ENCODE measurements around the gene TENM3.

The TENM3 gene

GRCh38 chr4:182354106-182354505, 110.9 kb downstream of the TENM3 start:
- H3K9me3 ChIP-seq (ENCODE audit: control insufficient read depth, insufficient read depth, low read length): no peaks in the 10 kb centered on the region
- no peak overlapping the region for H3K27ac ChIP-seq (ENCODE audit: low read depth, low read length)

GRCh38 chr4:182354867-182355266, 111.7 kb downstream of the TENM3 start:
- Histone ChIP-seq H3K36me3 (ENCODE audit: control insufficient read depth, low read length) (no peaks in the 10 kb centered on the region), H3K27ac (ENCODE audit: low read depth, low read length) (no peak overlapping the region), H3F3A (ENCODE audit: control insufficient read depth, insufficient read depth) (no peaks in the 10 kb centered on the region), H3K4me2 (ENCODE audit: low read length) (no peak overlapping the region), H3K4me1 (ENCODE audit: control insufficient read depth, low read length) (no peaks in the 10 kb centered on the region), H4K20me1 (ENCODE audit: control insufficient read depth, insufficient read depth, low read depth, low read length) (no peaks in the 10 kb centered on the region), H3K79me2 (ENCODE audit: control insufficient read depth, low read length) (no peaks in the 10 kb centered on the region), H3K9me2 (replicated peaks; ENCODE audit: control insufficient read depth, low read length) (no peaks in the 10 kb centered on the region), H3K4me3 (ENCODE audit: low read length) (no peak overlapping the region), H3K27me3 (ENCODE audit: control insufficient read depth, low read length) (no peaks in the 10 kb centered on the region), H3K9me3 (ENCODE audit: control insufficient read depth, insufficient read depth, low read length) (no peaks in the 10 kb centered on the region)
- TF ChIP-seq EZH2phosphoT487 (IDR thresholded peaks at IDR 0.05; ENCODE audit: borderline replicate concordance, low read length): no peak
- TF ChIP-seq CTCF (IDR thresholded peaks at IDR 0.05; ENCODE audit: low read depth, low read length, poor library complexity, severe bottlenecking): no peak

More at GRCh38 chr4:182354106-182354505, 110.9 kb downstream of the TENM3 start:
- TF ChIP-seq CTCF (IDR thresholded peaks at IDR 0.05; ENCODE audit: low read depth, low read length, poor library complexity, severe bottlenecking) (no peak), EZH2phosphoT487 (IDR thresholded peaks at IDR 0.05; ENCODE audit: borderline replicate concordance, low read length) (no peak)
- no peaks in the 10 kb centered on the region for H3K79me2 ChIP-seq (ENCODE audit: control insufficient read depth, low read length)
- H3K4me1 ChIP-seq (ENCODE audit: control insufficient read depth, low read length): no peaks in the 10 kb centered on the region
- no peak overlapping the region for H3K4me2 ChIP-seq (ENCODE audit: low read length)
- H4K20me1 ChIP-seq (ENCODE audit: control insufficient read depth, insufficient read depth, low read depth, low read length): no peaks in the 10 kb centered on the region
- no peaks in the 10 kb centered on the region for H3K36me3 ChIP-seq (ENCODE audit: control insufficient read depth, low read length)
- no peaks in the 10 kb centered on the region for H3K27me3 ChIP-seq (ENCODE audit: control insufficient read depth, low read length)
- no peak overlapping the region for H3K4me3 ChIP-seq (ENCODE audit: low read length)
- no peaks in the 10 kb centered on the region for H3F3A ChIP-seq (ENCODE audit: control insufficient read depth, insufficient read depth)
- no peaks in the 10 kb centered on the region for H3K9me2 ChIP-seq (replicated peaks; ENCODE audit: control insufficient read depth, low read length)

- no peaks in the 10 kb centered on the region for H3K4me1 ChIP-seq (ENCODE audit: control insufficient read depth, low read length)
- TF ChIP-seq EZH2phosphoT487 (IDR thresholded peaks at IDR 0.05; ENCODE audit: borderline replicate concordance, low read length): no peak
- no peak for TF ChIP-seq CTCF (IDR thresholded peaks at IDR 0.05; ENCODE audit: low read depth, low read length, poor library complexity, severe bottlenecking)
- no peaks in the 10 kb centered on the region for H4K20me1 ChIP-seq (ENCODE audit: control insufficient read depth, insufficient read depth, low read depth, low read length)
- H3K79me2 ChIP-seq (ENCODE audit: control insufficient read depth, low read length): no peaks in the 10 kb centered on the region
- H3K9me3 ChIP-seq (ENCODE audit: control insufficient read depth, insufficient read depth, low read length): no peaks in the 10 kb centered on the region
- H3K27me3 ChIP-seq (ENCODE audit: control insufficient read depth, low read length): no peaks in the 10 kb centered on the region
- no peak overlapping the region for H3K4me2 ChIP-seq (ENCODE audit: low read length)
- H3K36me3 ChIP-seq (ENCODE audit: control insufficient read depth, low read length): no peaks in the 10 kb centered on the region
- H3K4me3 ChIP-seq (ENCODE audit: low read length): no peak overlapping the region
- no peaks in the 10 kb centered on the region for H3K9me2 ChIP-seq (replicated peaks; ENCODE audit: control insufficient read depth, low read length)
- H3K27ac ChIP-seq (ENCODE audit: low read depth, low read length): no peak overlapping the region
- H3F3A ChIP-seq (ENCODE audit: control insufficient read depth, insufficient read depth): no peaks in the 10 kb centered on the region
Observed at GRCh38 chr4:182367153-182367552, 124.0 kb downstream of the TENM3 start.

- Histone ChIP-seq H4K20me1 (ENCODE audit: control insufficient read depth, insufficient read depth, low read depth, low read length) (no peaks in the 10 kb centered on the region), H3F3A (ENCODE audit: control insufficient read depth, insufficient read depth) (no peaks in the 10 kb centered on the region), H3K9me2 (replicated peaks; ENCODE audit: control insufficient read depth, low read length) (no peaks in the 10 kb centered on the region), H3K27me3 (ENCODE audit: control insufficient read depth, low read length) (no peaks in the 10 kb centered on the region), H3K79me2 (ENCODE audit: control insufficient read depth, low read length) (no peaks in the 10 kb centered on the region), H3K9me3 (ENCODE audit: control insufficient read depth, insufficient read depth, low read length) (no peaks in the 10 kb centered on the region), H3K4me3 (ENCODE audit: low read length) (no peak overlapping the region), H3K27ac (ENCODE audit: low read depth, low read length) (no peak overlapping the region), H3K36me3 (ENCODE audit: control insufficient read depth, low read length) (no peaks in the 10 kb centered on the region), H3K4me2 (ENCODE audit: low read length) (no peak overlapping the region), H3K4me1 (ENCODE audit: control insufficient read depth, low read length) (no peaks in the 10 kb centered on the region)
- TF ChIP-seq EZH2phosphoT487 (IDR thresholded peaks at IDR 0.05; ENCODE audit: borderline replicate concordance, low read length) (no peak), CTCF (IDR thresholded peaks at IDR 0.05; ENCODE audit: low read depth, low read length, poor library complexity, severe bottlenecking) (no peak)
Observed at GRCh38 chr4:182369211-182369610, 126.0 kb downstream of the TENM3 start.
